Activated T-cell treated with anti-CD3 and anti-CD28 coated beads, Interleukin-2, amount 50 U/mL, for 48 hours (primary cell): Measurements from ENCODE around the gene SFR1.

Source experiments
- DNase-seq, 2 experiments: peaks; one replicate each; pipeline ENCODE4 v3.0.0-alpha.2; 2020

SFR1 gene, protein sequence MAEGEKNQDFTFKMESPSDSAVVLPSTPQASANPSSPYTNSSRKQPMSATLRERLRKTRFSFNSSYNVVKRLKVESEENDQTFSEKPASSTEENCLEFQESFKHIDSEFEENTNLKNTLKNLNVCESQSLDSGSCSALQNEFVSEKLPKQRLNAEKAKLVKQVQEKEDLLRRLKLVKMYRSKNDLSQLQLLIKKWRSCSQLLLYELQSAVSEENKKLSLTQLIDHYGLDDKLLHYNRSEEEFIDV

DNA sequence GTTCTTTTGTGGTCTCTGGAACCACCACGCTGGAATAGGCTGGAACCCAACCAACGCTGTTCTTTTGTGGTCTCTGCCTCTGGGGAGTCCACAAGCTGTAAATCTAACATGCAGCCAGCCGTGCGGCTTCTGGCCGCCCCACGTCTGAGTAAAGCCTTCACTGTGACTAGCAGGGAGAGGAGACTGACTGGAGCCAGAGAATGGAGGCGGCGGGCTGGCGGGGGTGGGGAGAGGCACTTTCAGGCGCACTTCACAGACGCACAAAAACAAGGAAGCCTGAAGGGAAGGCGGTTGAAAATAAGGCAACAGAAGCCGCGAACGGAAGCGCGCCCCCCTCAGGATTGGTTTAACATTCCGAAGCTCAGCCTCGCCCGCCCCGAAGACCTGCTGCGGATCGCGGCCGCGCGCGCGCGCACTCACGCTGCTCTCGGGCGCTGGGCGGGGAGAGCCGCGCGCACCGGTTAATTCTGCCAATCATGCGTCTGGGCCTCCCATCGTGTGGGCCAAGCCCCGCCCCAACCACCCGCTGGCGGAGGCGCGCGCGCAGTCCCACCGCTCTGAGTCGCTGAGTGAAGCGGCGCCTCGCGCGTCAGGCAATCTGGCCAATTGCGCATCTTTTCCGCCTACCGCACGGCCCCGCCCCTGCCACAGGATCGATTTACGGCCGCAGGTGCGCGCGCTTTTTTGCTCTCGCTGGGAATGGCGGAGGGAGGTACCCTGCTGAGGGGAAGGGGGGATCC is at the start of gene SFR1:
Gene SFR1, plus strand, starts transcription at position 687 of the 740 bp plus-strand sequence. Its CDS starts 13 bp downstream, at position 700.
- DNase-seq: peak; percentile 99 to 100

- DNase-seq: no peak
These were observed 49.2 kb upstream of the SFR1 start for GRCh38 chr10:104072786-104073185.

DNA sequence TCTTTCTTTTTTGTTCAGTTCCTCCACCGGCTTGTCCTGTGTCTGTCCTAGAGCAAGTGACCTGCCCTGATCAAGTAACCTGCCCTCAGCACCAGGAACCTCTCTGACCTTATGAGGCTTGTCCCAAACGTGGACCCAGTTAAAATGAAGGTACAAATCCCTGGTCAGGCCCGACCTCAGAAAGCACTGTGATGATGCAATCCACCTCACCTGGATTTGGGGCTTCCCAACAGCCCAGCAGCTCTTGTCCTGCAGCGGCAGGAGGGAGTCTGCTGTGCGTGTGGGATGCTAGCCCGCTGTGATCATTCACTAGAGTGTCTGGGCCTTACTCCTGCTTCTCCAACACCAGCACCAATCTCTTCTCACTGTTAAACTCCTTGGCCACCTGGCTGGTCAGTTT is 47.5 kb upstream of the SFR1 start:
- DNase-seq: no peak

DNA sequence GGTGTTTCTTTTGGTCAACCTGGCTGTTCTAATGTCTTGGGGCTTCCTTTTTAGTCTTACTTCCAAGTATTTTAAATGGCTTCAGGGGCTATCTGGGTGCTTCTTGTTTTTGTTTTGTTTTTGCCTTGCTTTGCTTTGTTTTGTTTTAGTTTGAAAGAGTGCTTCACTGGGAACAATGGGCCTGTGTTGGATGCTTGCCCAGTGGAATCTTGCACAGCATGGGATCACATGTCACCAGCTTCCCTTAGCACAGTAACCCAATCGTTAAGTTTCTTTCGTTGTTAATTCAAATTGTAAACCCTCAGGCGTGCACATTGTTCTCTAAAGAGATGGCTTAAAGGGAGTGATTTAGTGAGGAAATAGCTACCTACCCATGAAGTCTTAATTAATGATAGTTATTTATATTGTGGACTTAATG is 45.2 kb upstream of the SFR1 start:
- DNase-seq: no peak

DNA sequence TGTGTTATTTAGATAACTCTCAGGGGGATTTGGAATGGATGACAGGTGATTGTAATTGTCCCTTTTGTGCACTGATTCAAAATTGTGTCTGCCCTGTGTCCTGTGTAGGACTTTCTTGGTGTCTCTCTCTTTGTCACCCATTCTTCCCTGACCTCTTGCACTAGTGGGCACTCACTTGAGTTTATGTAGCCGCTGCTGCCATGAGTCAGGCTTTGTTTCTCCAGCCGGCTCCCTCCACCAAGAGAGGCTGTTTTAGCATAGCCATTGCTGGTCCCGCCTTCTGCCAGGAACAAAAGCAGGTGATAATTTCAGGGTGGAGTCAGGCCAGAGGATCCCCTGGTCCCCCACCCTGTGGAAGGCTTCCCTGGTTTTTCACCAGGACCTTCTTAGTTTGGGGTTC is 44.7 kb upstream of the SFR1 start:
- no peak for DNase-seq

DNA sequence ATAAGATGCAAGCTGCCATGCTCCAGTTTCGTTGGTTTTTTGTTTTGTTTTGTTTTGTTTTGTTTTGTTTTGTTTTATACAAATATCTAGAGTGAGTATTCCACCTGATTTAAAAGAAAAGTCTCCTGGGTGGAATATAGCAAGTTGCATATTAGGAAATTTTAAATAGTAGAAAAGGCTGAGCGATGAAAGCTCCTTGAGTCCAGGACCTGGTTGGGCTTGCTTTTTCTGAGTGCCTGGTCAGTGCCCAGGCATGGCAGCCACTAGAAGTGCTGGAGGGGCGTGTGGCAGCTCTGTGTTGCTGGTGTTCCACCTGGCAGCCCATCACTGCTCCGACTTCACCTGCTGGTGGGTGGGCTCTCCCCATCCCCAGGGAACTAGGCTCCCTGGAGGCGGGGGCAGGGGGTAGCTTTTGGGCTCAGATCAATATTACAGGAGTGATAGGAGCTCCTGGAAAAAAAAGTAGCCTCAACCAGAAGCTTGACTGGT is 44.3 kb upstream of the SFR1 start:
- DNase-seq: no peak

GRCh38 chr10:104080762-104081161 is 41.2 kb upstream of the SFR1 start:
- DNase-seq: no peak

GRCh38 chr10:104081998-104082397 is 40.0 kb upstream of the SFR1 start:
- DNase-seq: no peak

GRCh38 chr10:104084482-104085142 is 37.4 kb upstream of the SFR1 start:
- DNase-seq: no peak

DNA sequence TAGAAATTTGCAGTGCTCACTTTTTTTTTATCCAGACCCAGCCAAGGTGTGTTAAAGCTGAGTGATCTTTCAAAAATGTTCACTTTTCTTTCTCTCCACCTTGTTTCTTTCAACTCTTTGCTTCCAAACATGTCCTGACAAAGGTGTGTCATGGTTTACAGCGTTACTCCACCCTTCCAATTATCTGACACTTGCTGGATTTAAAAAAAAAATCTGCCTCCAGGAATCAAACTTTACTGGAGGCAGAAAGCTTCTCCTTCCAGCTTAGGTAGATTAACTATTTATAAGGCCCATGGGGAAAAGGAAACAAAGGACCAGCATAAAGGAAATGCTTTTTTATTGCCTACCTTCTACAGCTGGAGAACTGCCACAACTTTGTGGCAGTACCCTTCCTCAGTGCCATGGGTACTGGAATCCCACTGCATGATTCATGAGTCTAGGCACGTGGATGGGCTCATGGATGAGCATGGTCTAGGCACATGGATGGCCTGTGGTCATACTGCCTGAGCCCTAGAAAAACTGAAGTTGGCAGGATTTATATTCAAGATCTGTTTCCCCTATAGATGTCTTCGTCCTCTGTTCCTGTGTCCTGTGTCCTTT is 36.1 kb upstream of the SFR1 start, which contains the start of gene COL17A1:
Gene COL17A1, minus strand, starts transcription at position 80 of the 600 bp plus-strand sequence. CDS start 5,207 bp downstream, outside the sequence.
- DNase-seq: no peak

DNA sequence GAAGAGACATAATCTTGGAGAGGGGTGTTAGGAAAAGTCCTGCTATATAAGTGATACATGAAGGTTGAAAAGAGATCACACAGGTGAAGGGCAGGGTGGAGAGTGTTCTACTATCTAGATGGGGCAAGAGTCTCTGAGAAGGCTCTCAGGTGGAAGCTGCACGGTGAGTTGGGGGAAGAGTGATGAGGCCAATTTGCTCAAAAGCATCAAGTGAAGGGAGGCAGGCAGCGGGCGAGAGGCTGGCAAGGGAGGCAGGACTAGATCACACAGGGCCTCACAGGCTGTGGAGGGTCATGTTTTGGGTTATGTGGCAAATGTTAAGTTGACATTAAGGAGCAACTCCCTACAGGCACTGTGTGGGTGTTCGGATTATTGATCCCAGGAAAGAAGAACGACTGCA is 33.7 kb upstream of the SFR1 start:
- DNase-seq: no peak

GRCh38 chr10:104089621-104090020 is 32.4 kb upstream of the SFR1 start:
- no peak for DNase-seq

- no peak for DNase-seq
These were observed 31.4 kb upstream of the SFR1 start for GRCh38 chr10:104090611-104091010.

DNA sequence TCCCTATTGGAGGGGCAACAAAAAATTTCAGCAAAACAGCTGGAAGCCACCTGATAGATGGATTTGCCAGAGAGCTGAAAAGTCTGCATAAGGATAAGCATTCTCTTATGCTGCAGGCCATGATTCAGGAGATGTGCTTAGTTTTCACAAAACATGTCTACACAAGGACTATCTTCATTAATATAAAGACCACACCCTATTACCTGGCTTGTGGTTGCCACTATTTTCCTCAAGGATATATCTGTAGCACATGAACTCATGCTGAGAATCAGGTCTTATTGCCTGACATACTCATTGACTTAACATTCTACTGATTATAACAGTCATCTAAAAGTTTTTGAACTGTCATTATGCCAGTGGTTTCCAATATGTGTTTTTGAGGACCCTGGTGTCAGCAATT is 29.2 kb upstream of the SFR1 start:
- no peak for DNase-seq

GRCh38 chr10:104096692-104097091 is 25.3 kb upstream of the SFR1 start:
- no peak for DNase-seq

DNA sequence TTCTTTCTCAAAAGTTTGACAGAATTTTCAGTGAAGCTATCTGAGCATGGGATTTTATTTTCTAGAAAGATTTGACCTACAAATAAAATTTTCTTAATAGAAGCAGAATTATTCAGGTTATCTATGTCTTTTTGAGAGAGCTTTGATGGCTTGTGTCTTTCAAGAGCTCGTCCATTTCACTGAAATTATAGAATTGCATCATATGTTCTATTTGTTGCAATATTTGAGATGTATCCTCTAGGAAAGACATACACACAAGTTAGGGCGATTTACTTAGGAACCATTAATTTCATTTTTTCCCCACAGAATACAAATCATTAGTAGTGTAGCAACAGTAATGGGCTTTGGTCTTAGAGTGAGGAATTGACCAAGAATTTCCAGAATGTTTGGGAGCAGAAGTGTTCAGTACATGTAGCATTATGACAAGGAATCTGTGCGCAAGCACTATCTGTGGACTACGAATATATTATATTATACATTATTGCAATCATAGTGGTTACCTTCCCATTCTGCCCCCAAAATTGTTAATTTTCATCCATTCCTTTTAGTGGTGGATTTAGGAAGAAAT is 23.5 kb upstream of the SFR1 start:
- no peak for DNase-seq

- no peak for DNase-seq
These were observed 22.7 kb upstream of the SFR1 start for GRCh38 chr10:104099269-104099668.

DNA sequence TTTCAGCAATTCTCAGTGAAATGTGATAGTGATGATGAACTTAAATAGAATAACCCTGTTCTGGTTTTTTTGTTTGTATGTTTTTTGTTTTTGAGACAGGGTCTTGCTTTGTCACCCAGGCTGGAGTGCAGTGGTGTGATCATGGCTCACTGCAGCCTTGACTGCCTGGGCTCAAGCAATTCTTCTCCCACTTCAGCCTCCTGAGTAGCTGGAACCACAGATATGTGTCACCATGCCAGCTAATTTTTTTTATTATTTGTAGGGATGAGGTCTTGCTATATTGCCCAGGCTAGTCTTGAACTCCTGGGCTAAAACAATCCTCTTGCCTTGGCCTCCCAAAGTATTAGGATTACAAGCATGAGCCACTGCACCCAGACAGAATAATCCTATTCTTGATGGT is 22.0 kb upstream of the SFR1 start:
- DNase-seq: no peak

DNA sequence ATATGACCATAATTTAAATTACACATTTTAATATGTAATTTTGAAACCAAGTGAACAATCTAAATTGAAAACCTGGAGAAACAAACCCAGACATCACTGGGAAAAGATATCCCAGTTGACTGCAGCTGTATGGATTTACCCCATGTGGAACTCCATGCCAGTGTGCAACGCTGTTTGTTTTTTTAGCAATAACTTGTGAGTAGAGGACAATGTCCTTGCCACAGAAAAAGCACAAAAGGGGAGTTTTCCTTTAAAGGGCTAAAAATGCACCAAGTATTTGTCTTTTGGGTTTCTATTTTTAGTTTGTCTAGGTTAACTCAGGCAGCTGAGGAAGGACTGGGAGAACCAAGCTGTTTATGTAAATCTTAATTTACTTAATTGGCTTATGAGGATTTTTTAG is 21.2 kb upstream of the SFR1 start:
- DNase-seq: no peak

DNA sequence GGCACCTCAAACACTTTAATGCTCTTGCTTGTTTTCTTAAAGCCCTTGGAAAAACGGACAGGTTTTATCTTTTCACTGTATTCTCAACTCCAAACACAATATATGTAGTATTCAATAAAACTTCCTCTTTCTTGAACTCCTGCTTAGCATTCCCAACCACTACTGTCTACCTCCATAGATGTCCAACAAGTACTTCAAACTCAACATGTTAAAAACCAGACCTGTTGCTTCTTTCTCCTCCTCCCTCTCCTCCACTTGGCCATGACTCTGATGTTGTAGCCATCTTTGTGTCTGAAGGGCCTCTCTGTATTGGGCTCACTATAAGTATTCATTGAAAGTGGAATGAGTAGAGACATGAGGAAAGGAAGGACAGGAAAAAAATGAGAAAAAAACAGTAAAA is 20.1 kb upstream of the SFR1 start:
- DNase-seq: no peak

- DNase-seq: no peak
These were observed 18.0 kb upstream of the SFR1 start for GRCh38 chr10:104103956-104104355.

- DNase-seq: no peak
These were observed 17.6 kb upstream of the SFR1 start for GRCh38 chr10:104104418-104104817.

DNA sequence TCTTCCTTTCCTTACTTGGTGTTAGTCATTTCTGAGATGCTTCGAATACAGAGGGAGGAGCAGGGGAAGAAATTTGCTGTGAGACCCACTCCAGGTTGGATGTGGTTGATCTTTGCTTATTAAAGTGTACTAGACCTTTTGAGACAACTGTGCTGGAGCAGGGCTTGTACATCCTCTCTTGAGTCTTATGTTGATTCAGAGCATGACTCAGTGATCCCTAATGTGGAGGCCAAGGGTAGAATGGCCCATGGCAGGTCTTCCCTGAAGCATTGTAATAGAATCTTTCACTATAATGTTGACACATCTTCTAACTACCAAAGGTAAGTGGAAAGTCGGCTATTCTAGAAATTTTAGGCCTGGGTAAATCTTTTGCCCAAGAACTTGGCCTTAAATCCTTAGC is 17.0 kb upstream of the SFR1 start:
- no peak for DNase-seq
